Measurements from ENCODE around the gene SERPINB12. TPM values are rescaled to one million over a fixed set of nuclear protein-coding genes. Genes with fewer than 3 reads are reported as not detected.

SERPINB12 gene
- total RNA-seq, 1 experiment from 2014 or later, result not detected

DNA sequence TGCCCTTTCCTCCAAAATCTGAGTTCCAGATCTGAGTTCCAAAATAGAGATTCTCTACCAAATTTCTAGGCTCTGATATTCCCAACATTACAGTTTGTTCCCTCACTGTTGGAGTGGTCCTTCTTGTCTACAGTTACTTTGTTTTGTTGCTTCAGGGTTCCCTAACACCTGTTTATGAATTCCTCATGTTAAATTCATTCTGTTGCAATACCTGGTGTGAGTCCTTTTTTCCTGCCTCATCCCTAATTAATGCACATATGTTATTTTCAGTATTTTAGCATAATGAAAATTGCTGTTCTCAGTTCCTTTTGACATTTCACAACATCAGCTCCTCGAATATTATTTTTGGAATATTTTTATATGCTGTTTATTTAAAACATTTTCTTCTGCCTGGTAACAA, 61.2 kb downstream of the SERPINB12 start:
- no peak for DNase-seq (ENCODE audit: low read depth)

DNA sequence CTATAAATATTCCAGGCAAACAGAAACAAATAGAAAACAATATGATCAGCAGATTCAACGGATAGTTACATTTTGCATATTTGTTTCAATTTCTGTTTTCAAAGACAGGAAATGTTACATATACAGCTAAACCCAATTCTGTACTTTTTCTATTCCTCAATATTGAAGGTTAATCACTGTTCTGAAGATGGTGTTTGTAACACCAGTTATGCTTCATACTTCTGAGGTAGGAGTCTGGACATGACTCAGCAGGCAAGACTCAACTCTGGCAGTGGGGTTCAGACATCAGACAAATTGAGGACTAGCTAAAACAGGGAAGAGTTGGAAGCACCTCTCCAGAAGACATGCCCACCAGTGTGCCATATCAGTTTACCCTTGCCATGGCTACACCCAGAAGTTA, 61.6 kb downstream of the SERPINB12 start:
- no peak for DNase-seq (ENCODE audit: low read depth)

DNA sequence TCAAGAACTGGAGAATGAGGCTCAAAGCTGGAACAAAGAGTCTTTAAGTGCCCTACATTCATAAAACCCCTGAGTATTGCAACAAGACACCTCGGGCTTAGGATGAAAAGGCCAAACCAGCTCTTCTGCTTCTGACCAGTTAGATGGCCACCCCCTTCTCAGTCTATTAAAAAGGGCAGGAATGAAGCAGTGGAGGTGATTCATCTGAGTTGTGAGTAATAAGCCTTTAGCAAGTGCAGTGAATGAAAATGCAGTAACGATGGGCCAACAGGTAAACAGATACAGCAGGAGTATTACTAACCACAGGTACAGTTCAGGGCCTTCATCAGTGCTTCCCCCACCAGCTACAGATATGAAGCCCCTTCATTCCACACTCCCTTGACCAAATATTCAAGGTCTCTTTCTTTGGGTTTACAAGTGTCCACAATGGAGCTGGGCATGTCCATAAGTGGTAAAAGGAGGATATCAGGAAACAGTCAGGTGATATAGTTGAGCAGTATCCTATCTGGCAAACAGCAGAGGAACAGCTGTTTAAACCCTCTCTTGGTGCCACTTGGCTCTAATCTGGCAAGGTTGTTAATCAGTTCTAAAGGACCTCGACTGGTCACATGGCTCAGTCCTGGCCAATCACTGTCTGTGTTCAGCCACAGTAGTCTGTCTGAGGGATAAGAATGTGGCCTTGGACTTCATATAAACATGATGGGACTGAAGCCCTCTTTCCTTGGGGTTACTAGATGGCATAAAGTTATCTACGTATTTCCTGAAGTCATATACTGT, 62.8 kb downstream of the SERPINB12 start:
- DNase-seq (ENCODE audit: low read depth), result no peak

DNA sequence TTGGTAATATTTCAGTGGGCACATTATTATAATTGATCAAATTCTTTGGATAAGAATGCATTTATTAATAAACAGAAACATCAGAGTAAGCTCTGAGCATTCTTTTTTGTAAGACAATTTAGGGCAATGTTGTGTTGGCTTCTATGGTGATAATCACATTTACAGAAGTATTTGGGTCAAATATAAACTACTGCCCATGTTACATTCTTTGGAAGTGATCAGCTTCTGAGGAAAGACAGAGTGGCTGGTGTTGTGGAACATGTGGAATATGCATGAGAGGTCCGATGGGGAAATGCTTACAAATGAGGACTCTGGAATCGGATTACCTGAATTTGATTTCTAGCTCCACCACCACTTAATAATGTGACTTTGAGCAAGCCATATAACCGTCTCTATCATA, 64.4 kb downstream of the SERPINB12 start:
- DNase-seq (ENCODE audit: low read depth), result no peak

DNA sequence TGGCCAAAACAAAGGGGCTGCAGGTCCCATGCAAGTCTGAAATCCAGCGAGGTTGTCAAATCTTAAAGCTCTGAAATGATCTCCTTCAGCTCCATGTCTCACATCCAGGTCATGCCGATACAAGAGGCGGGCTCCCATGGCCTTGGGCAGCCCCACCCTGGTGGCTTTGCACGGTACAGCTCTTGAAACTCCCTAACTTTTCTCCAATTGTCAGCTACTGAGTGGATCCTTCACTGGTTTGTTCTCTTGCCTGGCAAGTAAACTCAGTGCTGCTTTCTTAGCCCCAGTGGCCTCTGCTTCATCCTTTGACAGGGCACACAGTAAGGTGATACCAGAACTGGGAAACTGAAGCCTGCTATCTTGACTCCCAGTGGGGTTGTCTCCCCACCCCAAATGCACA, 71.3 kb downstream of the SERPINB12 start:
- DNase-seq (ENCODE audit: low read depth), result no peak

DNA sequence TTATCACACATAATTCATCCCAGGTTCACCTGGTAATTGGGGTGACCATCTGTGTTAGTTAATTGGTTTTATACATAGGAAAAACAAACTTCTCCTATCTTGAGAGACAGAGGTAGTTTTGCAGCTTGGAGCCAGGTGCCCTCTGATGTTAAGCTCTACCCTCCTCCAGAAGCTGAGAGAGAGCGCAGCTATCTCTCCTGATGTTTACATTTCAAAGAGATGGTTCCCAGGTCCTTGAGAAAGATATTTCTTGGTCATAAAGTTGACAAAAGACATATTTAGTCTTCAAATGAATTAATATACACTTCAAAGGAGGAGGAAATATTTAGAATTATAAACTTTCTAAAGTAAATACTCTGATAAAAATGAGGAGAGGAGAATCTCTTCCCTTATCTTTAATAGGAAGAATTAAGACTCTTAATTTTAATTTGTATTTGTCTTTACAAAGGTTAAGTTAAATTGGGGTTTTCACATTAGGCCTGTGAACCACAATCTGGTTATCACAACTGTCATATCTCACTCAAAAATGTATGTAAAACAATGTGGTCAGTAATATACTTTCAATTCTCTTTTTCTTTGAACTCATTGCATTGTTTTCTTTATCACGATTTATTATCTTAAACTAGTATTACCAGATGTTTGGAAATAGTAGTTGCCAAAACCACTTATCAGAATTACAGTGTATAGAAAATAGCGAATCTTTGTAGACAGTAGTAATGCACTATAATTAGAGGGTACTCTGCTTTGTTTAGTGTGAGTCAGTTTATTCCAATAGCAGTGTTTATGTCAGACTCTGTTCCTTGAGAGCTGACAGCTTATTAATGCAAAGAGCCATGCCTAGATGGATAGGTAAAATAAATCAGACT, 75.1 kb downstream of the SERPINB12 start:
- no peak for DNase-seq (ENCODE audit: low read depth)

DNA sequence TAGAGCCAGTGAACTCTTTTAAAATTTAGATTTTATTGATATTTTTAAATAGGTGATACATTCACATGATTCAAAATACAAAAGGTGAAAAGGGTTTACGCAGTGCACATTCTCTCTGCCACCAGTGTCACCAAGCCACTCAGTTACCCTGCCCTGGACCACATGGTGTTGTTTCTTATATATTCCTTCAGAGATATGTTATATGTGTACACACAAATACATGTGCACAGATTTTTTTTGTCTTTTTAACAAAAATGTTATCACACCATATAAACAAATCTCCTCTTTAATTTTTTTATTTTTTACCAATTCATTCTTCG, 75.7 kb downstream of the SERPINB12 start:
- DNase-seq (ENCODE audit: low read depth), result no peak

Other genes starting within 250 kb of the SERPINB12 start
- gene BCL2, start 222.6 kb upstream of the SERPINB12 start, total RNA-seq (2014; rRNA removed; shearing (Covaris generic)), result 2.2 and 2.7 TPM in 2 replicates
- 22.7 and 26.2 TPM in 2 replicates for gene KDSR, start 175.2 kb upstream of the SERPINB12 start, total RNA-seq (2014; rRNA removed; shearing (Covaris generic))
- gene VPS4B, start 119.9 kb upstream of the SERPINB12 start, total RNA-seq (2014; rRNA removed; shearing (Covaris generic)), result 36.9 and 42.8 TPM in 2 replicates
- not detected in 2 replicates for gene SERPINB5, start 65.4 kb upstream of the SERPINB12 start, total RNA-seq (2014; rRNA removed; shearing (Covaris generic))
- not detected in 2 replicates for gene SERPINB13, start 45.0 kb downstream of the SERPINB12 start, total RNA-seq (2014; rRNA removed; shearing (Covaris generic))
- gene SERPINB4, start 101.9 kb downstream of the SERPINB12 start, total RNA-seq (2014; rRNA removed; shearing (Covaris generic)), result not detected in 2 replicates
- gene SERPINB3, start 119.5 kb downstream of the SERPINB12 start, total RNA-seq (2014; rRNA removed; shearing (Covaris generic)), result not detected in 2 replicates
- not detected in 2 replicates for gene SERPINB11, start 160.6 kb downstream of the SERPINB12 start, total RNA-seq (2014; rRNA removed; shearing (Covaris generic))
- 1.4 and 1.7 TPM in 2 replicates for gene SERPINB7, start 233.0 kb downstream of the SERPINB12 start, total RNA-seq (2014; rRNA removed; shearing (Covaris generic))